ENCODE results near the gene CORO7.

The CORO7 gene

DNA sequence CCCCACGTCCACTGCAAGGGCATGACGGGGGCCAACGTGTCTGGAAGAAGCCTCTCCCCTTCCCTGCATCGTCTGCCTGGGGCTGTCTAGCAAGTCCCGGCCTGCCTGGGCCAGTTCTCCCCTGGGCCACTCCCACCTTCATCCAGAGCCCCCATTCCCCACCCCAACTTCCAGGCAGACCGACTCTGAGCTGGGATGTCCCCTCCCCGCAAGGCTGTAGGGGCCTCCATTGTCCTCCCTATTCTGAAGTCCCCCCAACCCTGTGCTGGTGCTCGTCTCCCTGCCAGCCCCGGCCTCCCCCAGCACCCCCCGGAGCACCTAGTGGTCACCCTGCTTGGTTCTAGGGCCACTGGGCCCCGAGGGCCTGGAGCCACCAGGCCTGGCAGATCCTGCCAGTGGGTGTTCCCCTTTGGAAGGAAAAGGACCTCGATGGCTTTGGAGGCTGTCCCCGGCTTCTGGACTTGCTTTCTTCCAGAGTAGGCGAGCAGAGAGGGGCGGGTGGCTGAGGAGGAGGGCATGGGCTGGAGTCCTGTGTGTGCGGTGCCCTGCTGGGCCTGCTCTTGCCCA is 95.7 kb downstream of the CORO7 start:
- no peak for DNase-seq (ENCODE audit: low spot score)

GRCh38 chr16:4319454-4320421 is 96.7 kb downstream of the CORO7 start:
- no peak for DNase-seq (ENCODE audit: low spot score)

DNA sequence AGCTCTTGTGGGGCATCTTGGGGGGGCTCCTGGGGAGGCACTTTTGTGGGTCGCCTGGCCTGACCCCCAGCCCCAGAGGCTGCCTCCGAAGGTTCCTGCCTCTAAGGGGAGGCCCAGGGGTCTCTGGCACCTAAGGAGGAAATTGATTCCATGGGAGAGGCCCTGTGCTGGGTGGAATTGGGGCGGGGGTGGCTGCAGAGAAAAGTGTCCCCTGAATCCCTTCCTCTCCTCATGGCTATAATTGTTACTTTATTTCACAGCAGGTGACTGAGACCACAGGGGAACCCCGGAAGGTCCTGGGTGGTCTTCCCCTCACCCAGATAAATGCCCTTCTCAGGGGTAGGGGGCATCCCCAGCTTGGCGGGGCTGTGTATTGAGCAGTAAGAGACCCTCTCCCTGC is 97.4 kb downstream of the CORO7 start:
- DNase-seq (ENCODE audit: low spot score), result no peak

DNA sequence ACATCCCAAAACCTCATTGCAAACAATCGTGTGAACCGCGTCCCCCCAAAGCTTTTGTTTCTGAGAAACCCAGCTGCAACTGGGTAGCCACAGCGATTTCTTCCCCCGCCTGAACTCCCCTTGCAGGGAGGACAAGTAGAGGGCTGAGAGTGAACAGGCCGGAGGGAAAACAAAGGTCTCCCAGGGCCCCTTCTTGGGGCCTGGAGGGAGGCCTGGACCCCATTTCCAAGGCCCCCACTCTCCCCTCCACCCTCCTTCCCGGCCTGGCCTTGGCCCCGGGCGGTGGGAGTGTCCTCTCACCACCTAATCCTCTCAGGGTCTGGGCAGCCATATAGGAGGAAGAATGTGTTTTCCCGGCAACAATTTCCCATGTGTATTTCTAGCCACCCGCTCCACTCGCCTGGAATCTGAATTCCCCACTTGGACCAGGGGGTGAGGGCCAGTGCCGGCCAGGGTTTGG is 97.9 kb downstream of the CORO7 start:
- no peak for DNase-seq (ENCODE audit: low spot score)

DNA sequence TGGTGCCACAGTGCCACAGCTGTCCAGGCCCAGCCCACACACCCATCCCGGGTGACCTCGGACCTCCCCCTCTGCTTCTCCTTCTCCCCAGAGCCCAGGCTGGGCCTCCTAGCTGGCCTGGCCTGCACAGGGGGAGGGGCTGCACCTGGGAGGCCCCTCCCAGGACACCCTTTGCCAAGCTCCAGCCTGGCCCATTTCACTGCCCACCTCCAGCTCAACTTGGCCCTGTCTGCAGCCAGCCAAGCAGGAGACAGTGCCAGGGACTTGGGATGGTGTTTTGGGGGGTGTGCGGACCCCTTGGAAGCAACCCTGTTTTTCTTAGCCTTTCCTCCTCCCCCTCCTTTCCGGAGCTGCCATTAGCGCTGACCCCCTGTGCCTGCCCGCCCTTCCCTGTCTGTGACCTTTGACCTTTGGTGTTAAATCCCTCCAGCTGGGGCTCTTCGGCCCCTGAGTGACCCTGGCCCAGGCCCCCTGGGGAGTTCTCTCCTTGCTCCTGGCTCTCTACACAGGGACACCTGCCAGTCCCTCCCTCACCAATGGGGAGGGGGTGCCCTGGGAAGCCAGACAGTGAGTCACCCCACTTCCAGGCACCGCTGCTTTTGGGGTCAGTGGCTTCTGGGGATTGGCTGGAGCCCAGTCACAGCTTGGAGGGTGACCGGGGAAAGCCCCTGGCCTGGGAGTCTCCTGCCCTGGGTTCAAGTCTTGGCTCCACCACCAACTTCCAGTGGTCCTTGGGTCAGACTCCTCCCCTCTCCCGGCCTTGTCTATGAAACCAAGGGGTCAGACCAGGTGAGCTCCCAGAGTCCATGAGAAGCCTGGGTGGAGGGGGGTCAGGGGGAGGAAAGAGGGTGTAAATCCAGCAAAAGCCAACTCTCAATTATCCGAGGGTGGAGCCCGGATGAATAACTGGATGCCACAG is 98.6 kb downstream of the CORO7 start:
- no peak for DNase-seq (ENCODE audit: low spot score)

- peak; percentile 74 for DNase-seq (ENCODE audit: low spot score)
Measured at GRCh38 chr16:4316864-4317531, 99.4 kb downstream of the CORO7 start.

- no peak for DNase-seq (ENCODE audit: low spot score)
Measured at GRCh38 chr16:4316108-4316863, 100.1 kb downstream of the CORO7 start.

DNA sequence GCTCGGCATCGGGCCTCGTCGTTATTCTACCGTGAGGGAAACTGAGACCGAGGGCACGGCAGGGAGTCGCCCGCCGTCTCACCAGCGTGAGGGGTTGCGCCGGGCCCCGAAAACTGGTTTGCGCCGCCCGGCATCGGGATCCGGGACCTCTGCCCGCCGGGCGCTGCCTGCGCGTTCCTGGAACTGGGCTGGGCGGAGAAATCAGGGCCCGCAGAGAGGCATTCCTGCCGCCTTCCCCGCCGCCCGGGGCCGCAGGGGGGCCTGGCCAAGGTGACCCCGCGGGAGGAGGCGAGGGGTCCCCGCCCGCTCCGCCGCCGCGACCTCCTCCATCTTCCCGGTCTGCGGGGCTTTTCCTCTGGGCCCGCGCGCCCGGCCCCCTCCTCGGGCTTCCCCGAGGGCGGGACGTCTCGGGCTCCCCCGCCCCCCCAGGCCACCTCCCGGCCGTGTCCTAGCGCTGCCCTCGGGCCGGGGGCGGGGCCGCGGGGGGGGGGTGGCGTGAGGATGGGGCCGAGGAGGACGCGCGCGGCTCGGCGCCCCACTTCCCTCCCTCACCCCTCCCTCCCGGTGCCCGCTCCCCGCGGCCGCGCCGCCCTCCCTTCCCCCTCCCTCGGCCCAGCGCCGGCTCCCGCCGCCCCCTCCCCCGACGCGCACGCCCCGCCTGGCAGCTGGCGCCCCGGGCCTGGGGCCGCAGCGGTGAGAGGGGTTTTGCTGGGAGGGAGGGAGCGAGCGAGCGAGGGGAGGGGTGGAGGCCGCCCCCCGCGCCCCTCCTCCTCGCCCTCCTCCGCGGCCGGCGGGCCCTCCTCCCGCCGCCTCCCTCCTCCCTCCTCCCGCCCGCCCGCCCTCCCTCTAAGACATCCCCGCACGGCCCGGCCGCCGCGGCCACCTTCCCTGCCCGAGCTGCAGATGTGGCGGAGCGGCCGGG is 100.9 kb downstream of the CORO7 start, which contains the start of gene GLIS2:
Gene GLIS2, plus strand, starts transcription at position 882 of the 922 bp plus-strand sequence. CDS start 16,214 bp downstream, outside the sequence.
- peak; percentile 45 for DNase-seq (ENCODE audit: low spot score)

GRCh38 chr16:4314532-4315185 is 101.7 kb downstream of the CORO7 start:
- no peak for DNase-seq (ENCODE audit: low spot score)

DNA sequence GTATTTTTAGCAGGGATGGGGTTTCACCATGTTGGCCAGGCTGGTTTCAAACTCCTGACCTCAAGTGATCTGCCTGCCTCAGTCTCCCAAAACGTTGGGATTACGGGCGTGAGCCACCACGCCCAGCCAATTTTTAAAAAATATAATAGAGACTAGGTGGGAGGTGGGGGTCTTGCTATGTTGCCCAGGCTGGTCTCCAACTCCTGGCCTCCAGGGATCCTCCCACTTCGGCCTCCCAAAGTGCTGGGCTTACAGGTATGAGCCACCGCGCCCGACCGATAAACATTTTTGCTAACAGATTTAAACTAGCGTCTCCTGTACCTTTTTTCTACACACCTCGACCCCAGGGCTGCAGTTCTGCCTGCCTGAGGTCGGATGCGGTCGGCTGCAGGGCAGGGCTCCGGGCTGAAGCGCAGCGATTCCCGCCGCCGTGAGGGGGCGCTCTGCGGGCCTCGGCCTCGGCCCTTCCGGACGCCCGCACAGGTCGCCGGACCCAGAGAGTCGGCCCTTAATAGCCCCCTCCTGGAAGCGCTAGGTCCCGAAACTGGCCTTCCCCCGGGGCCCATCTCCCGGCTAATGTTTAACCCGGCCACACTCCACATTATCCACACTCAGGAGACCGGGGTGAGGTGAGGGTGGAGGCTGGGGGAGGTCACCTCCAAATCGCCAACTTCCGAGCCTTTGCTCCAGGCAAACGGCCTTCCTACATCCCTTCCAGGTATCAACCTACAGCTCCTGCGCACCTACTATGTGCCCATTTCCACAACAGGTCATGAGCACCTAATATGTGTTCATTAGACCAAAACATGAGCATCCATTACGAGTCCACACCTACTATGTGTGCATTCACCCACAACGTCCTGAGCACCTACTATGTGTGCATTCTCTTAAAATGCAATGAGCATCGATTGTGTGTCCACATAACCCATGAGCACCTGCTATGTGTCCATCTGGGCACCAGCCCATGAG is 102.5 kb downstream of the CORO7 start:
- DNase-seq (ENCODE audit: low spot score), result no peak

GRCh38 chr16:4309833-4310266 is 106.5 kb downstream of the CORO7 start:
- peak; percentile 31 for DNase-seq (ENCODE audit: low spot score)

GRCh38 chr16:4309102-4309832 is 107.1 kb downstream of the CORO7 start:
- no peak for DNase-seq (ENCODE audit: low spot score)

DNA sequence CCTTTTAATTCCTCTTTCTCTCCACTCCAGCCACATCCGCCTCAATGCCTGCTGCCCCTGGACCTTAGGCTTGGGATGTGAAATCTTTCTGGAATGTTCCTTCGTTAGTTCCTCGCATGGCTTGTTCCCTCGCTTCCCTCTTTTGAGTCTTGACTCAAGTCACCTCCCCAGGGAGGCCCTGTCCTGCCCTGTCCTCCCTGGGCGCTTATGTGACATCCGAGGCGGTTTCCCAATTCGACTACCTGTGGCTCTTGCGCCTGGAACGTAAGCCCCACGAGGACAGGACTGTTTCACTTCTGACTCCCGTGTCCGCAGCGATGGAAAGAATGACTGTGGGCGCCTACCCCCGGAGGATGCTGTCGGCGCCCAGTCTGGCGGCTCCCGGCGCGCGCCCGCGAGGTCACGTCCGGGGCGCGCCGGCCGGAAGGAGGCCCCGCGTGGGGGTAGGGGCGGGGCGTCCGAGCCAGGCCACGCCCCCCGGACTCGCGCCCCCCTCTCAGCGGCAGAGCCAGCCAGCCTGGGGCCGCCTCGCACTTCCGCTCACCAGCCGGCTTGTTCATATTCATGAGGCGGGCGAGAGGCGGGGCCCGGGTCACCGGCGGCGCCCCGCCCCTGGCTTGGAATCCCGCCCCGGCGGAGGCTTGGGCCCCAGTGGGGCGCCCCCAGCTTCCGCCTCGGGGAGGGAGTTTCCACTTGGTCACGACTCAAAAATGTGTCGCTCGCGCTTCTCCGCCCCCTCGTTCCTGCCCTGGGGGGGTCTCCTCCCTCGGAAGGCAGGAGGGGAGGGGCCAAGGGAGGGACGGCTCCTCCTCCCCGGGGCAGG is 109.0 kb downstream of the CORO7 start:
- peak; percentile 85 for DNase-seq (ENCODE audit: low spot score)

DNA sequence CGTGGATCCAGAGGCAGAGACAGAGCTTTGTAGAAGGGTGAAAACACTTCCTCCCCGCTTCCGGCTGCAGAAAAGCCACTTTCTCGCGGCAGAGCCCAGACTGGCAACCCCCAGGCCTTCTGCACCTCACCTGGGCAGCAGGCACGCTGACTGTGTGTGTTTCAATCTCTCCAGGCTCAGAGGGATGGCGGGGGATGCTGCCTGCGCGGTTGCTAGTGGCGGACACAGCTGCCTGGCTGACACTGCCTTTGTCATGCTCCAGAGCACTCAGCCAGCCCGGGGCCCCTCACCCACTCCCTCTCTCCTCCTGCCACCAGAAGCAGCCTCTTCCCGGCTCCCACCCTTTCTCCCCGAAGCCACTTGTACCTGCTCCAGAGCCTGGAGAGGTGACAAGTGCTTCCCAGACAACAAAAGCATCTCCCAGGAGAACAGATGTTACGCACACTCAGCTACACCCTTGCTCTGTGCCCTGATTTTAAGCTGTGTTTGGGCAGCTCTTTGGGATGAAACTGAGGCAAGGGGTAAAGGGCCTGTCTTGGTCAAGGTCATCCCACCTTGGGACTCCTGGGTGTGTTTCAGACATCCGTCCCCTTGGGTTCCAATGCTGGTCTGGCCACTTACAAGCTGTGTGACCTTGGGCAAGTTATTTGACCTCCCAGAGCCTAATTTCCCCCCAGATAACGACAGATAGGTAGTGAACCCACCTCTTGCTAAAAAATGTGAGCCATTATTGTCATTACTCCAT is 109.8 kb downstream of the CORO7 start:
- DNase-seq (ENCODE audit: low spot score), result no peak

Data from globus pallidus (tissue), 1 donor.